Adrenal gland (tissue), 12 donors: Measurements from ENCODE around the gene SFT2D3. TPM values are rescaled to one million over a fixed set of nuclear protein-coding genes. Genes with fewer than 3 reads are reported as not detected.

ENCODE experiments used
- DNase-seq, 7 donors: peaks; one replicate each; pipeline ENCODE4 v3.0.0-alpha.2; 2019 to 2020
- H3K27ac ChIP-seq, 5 donors: fragments of 200-600 bp; sonication (generic) in 4 of 5; 1 replicate in 3 of 5; 2 replicates in 2 of 5; pipeline versions ENCODE4 v1.5.1 to v1.8.0; 2016 to 2020; ENCODE audit warnings: mild to moderate bottlenecking in 1 of 5
- H3K27me3 ChIP-seq: fragments of 200-600 bp; 2 replicates; pipeline ENCODE4 v1.8.0; 2021
- H3K36me3 ChIP-seq, 2 donors: fragments of 200-600 bp; replicated peaks in 1 of 2; 1 replicate in 1 of 2; 2 replicates in 1 of 2; pipeline versions ENCODE4 v1.5.1 to v1.8.0; 2018 to 2022
- H3K4me1 ChIP-seq, 2 donors: fragments of 200-600 bp; replicated peaks in 1 of 2; 1 replicate in 1 of 2; 2 replicates in 1 of 2; pipeline versions ENCODE4 v1.5.1 to v1.8.0; 2018 to 2021
- H3K4me3 ChIP-seq, 4 donors: fragments of 200-600 bp; sonication (generic) in 3 of 4; one replicate each; pipeline ENCODE4 v1.5.1; 2016 to 2018
- H3K9me3 ChIP-seq, 3 donors: fragments of 200-600 bp; sonication (generic) in 1 of 3; replicated peaks in 1 of 3; 1 replicate in 2 of 3; 2 replicates in 1 of 3; pipeline versions ENCODE4 v1.5.1 to v1.8.0; 2016 to 2021
- CTCF ChIP-seq, 6 experiments: fragments of 450-650 bp in 4 of 6; fragments of 200-600 bp in 2 of 6; sonication (generic) in 1 of 6; IDR thresholded peaks; 1 replicate in 5 of 6; 2 replicates in 1 of 6; pipeline versions ENCODE4 v1.5.1 to v1.8.0; 2016 to 2021; ENCODE audit warnings: antibody characterized with exemption in 6 of 6, mild to moderate bottlenecking in 2 of 6, moderate library complexity in 1 of 6
- POLR2A ChIP-seq, 2 donors: fragments of 450-650 bp; IDR thresholded peaks; one replicate each; pipeline ENCODE4 v1.6.1; 2017; ENCODE audit warnings: antibody characterized with exemption in 2 of 2, mild to moderate bottlenecking in 2 of 2, moderate library complexity in 1 of 2
- WGBS, 4 donors: extraction: QIAGEN DNeasy Blood & Tissue Kit in 2 of 4; methylation state at CpG; one replicate each; pipeline versions ENCODE4 v1.1.5 to v1.1.7; 2013 to 2017; 5-methylcytosine and 5-hydroxymethylcytosine counted together
- intact Hi-C, 2 donors: fragments of 100-400 bp; cut with DNase I; formaldehyde crosslinking; loops; one replicate each; pipeline versions ENCODE4 v1.14.1 to v1.15.0; 2022 to 2023
- polyA plus RNA-seq, 3 donors: library from polyadenylated mRNA; stranded (reverse); fragments of 200-250 nt in 2 of 3; fragments of 350-450 nt in 1 of 3; fragmentation: Illumina TruSeq in 1 of 3; extraction: RNeasy Lipid Tissue Mini Kit (QIAGEN cat#74804) in 1 of 3; gene quantifications; one replicate each; pipeline ENCODE4 v1.2.3, GENCODE V29; 2013 to 2014
- total RNA-seq, 9 donors: library from RNA; depleted of rRNA in 4 of 9; stranded (reverse); fragments of >200 nt in 4 of 9; fragments of 120-200 nt in 1 of 9; fragmentation: NEBNext Ultra II Directional in 1 of 9; extraction: Animal tissue kit (Norgen Biotek cat#: 25700) in 1 of 9; gene quantifications; one replicate each; pipeline versions ENCODE4 v1.1.0 to v1.2.4, GENCODE V29; 2013 to 2023
- donor health status: healthy with polysubstance abuse.
- donor health status: Bipolar disorder and iron deficiency.
- donor health status: DM: yes; HTN: yes; CAD: no.
- donor health status: DM: no; HTN: no; CAD: no.
- donor health status: DM: no; HTN: no; CAD: no.
- donor health status: DM: yes; HTN: yes; CAD: no.

Gene SFT2D3
- total and polyA plus RNA-seq, 12 donors, result 4.3 to 12.2 (median 6.4) TPM

GRCh38 chr2:127670957-127671290 is 30.4 kb upstream of the SFT2D3 start:
- peaks cover 7 to 13% of the 10 kb centered on the region in 2 donors for H3K4me1 ChIP-seq
- 80 to 87% (median 82%) methylated on average over 5 of the region's 5 CpGs for WGBS, 4 donors
- intact Hi-C loops, result no loop called here
- DNase-seq, result no peak
- TF ChIP-seq POLR2A (IDR thresholded peaks at IDR 0.05), result no peak
- no peak for TF ChIP-seq CTCF (IDR thresholded peaks at IDR 0.05)
- H3K27me3 ChIP-seq, result peaks cover 10% of the 10 kb centered on the region
- H3K4me3 ChIP-seq, result no peak overlapping the region
- H3K9me3 ChIP-seq, result no peaks in the 10 kb centered on the region
- no peak overlapping the region for H3K27ac ChIP-seq
- no peaks in the 10 kb centered on the region for H3K36me3 ChIP-seq

GRCh38 chr2:127671557-127672302 is 29.6 kb upstream of the SFT2D3 start:
- H3K4me1 ChIP-seq, result peaks cover 8 to 16% of the 10 kb centered on the region in 2 donors
- H3K27ac ChIP-seq, result no peak overlapping the region
- no peak overlapping the region for H3K4me3 ChIP-seq

GRCh38 chr2:127672341-127673224 is 28.7 kb upstream of the SFT2D3 start:
- no peak for TF ChIP-seq POLR2A (IDR thresholded peaks at IDR 0.05)
- TF ChIP-seq CTCF (IDR thresholded peaks at IDR 0.05), result no peak
- Histone ChIP-seq H3K4me1 (peaks cover 8 to 16% of the 10 kb centered on the region in 2 donors), H3K27ac (no peak overlapping the region), H3K4me3 (no peak overlapping the region), H3K36me3 (no peaks in the 10 kb centered on the region), H3K27me3 (peaks cover 10% of the 10 kb centered on the region), H3K9me3 (no peaks in the 10 kb centered on the region)
- peak in 2 of 7 donors; percentile 14 to 50 for DNase-seq
- intact Hi-C loops, result no loop called here
- WGBS, 4 donors, result 75 to 87% (median 79%) methylated on average over 18 to 20 of the region's 20 CpGs

More at GRCh38 chr2:127671557-127672302, 29.6 kb upstream of the SFT2D3 start:
- WGBS, 4 donors, result 69 to 90% (median 78%) methylated on average over 8 to 14 of the region's 14 CpGs
- Histone ChIP-seq H3K27me3 (peaks cover 10% of the 10 kb centered on the region), H3K9me3 (no peaks in the 10 kb centered on the region), H3K36me3 (no peaks in the 10 kb centered on the region)
- TF ChIP-seq POLR2A (IDR thresholded peaks at IDR 0.05) (no peak), CTCF (IDR thresholded peaks at IDR 0.05) (no peak)
- DNase-seq, result peak in 1 of 7 donors; percentile 36
- intact Hi-C loops, result no loop called here

- Histone ChIP-seq H3K4me1 (peaks cover 8 to 16% of the 10 kb centered on the region in 2 donors), H3K4me3 (no peak overlapping the region), H3K27me3 (peaks cover 10% of the 10 kb centered on the region), H3K36me3 (no peaks in the 10 kb centered on the region), H3K9me3 (no peaks in the 10 kb centered on the region), H3K27ac (peak overlapping the region in 1 of 5 donors; percentile 71)
- no peak for TF ChIP-seq POLR2A (IDR thresholded peaks at IDR 0.05)
- TF ChIP-seq CTCF (IDR thresholded peaks at IDR 0.05), result no peak
- intact Hi-C loops, result no loop called here
- DNase-seq, result peak in 1 of 7 donors; percentile 35
- 82 to 89% (median 85%) methylated on average over 17 of the region's 17 CpGs for WGBS, 4 donors
These were observed 27.8 kb upstream of the SFT2D3 start for GRCh38 chr2:127673291-127674069.
